ENCODE measurements around the gene FLT4. TPM values are rescaled to one million over a fixed set of nuclear protein-coding genes. Genes with fewer than 3 reads are reported as not detected.

The FLT4 gene
- total RNA-seq, 1 donor from 2014 or later = not detected

GRCh38 chr5:180611140-180611850 lies 38.1 kb downstream of the FLT4 start:
- H3K9me3 Mint-ChIP-seq = no peaks in the 10 kb centered on the region
- POLR2A ChIA-PET = no interaction called here
- DNase-seq (no peak), ATAC-seq (ENCODE audit: low read depth) (no peak)
- CTCF ChIA-PET = no interaction called here
- no peaks in the 10 kb centered on the region for H3K4me1 Mint-ChIP-seq
- TF ChIP-seq, protein P1, sequence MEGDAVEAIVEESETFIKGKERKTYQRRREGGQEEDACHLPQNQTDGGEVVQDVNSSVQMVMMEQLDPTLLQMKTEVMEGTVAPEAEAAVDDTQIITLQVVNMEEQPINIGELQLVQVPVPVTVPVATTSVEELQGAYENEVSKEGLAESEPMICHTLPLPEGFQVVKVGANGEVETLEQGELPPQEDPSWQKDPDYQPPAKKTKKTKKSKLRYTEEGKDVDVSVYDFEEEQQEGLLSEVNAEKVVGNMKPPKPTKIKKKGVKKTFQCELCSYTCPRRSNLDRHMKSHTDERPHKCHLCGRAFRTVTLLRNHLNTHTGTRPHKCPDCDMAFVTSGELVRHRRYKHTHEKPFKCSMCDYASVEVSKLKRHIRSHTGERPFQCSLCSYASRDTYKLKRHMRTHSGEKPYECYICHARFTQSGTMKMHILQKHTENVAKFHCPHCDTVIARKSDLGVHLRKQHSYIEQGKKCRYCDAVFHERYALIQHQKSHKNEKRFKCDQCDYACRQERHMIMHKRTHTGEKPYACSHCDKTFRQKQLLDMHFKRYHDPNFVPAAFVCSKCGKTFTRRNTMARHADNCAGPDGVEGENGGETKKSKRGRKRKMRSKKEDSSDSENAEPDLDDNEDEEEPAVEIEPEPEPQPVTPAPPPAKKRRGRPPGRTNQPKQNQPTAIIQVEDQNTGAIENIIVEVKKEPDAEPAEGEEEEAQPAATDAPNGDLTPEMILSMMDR (IDR thresholded peaks at IDR 0.05) = no peak
- no peaks in the 10 kb centered on the region for H3K27me3 Mint-ChIP-seq
- intact Hi-C loops (cut with micrococcal nuclease) = no loop called here
- no peak overlapping the region for H3K4me3 Mint-ChIP-seq
- no peak overlapping the region for H3K27ac Mint-ChIP-seq
- H3K36me3 Mint-ChIP-seq (ENCODE audit: low read depth) = no peaks in the 10 kb centered on the region

DNA sequence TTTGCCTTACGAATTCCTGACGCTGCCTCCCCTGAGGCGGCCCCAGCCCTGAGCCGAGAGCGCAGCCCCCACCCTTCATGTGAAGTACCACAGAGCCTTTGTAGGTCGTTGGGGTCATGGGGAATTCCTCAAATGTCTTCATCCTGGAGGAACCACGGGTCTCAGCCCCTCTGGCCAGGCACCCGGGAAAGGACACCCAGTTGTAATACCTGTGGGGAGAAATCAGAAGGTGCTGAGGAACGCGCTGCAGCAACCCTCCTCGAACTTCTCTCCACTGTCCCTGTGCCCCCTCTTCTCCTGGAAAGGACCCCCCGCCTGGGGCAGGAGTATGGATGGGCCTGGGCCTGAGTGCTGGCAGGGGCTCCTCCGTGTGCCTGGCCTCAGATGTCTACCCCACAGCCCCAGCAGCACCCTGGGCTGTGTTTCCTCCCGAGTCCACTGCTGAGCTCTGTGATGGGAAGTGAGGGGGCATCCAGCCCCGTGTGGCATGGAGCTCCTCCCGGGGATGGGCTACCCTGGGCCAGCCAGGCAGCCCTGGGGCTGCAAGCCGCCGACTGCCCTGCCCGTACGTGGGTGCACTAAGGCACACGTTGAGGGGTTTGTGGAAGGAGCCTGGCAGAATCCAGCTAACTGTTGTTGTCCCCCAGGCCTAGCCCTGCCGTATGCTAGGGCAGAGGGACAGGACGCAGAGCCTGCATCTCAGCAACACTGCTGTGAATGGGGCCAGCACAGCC lies 39.4 kb downstream of the FLT4 start:
- Mint-ChIP-seq H3K27ac (no peak overlapping the region), H3K9me3 (no peaks in the 10 kb centered on the region), H3K4me3 (no peak overlapping the region), H3K36me3 (ENCODE audit: low read depth) (no peaks in the 10 kb centered on the region), H3K4me1 (no peaks in the 10 kb centered on the region), H3K27me3 (no peaks in the 10 kb centered on the region)
- CTCF ChIA-PET = no interaction called here
- TF ChIP-seq, protein P1 (IDR thresholded peaks at IDR 0.05) = no peak
- DNase-seq (no peak), ATAC-seq (ENCODE audit: low read depth) (no peak)
- POLR2A ChIA-PET = no interaction called here
- intact Hi-C loops (cut with micrococcal nuclease) = no loop called here

DNA sequence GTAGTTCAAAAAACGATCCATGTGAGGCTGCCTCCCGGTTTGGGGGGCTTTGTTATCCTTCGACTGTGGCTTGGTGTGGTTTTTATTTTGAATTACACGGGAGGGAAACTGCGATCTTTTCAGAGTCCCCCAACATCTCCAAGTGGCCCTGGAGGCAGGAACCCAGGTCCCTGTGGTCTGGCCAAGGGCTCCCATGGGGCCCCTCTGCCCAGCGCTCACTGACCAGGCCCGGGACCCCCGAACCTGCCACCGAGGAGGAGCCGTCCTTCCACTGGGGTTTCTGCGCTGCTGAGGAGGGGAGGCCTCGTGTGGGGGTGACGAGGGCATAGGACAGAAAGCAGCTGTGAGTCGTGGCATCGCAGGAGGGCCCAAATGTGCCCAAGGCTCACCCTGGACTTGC lies 40.0 kb downstream of the FLT4 start:
- DNase-seq = no peak
- Mint-ChIP-seq H3K9me3 (no peaks in the 10 kb centered on the region), H3K4me1 (no peaks in the 10 kb centered on the region), H3K27me3 (no peaks in the 10 kb centered on the region), H3K36me3 (ENCODE audit: low read depth) (no peaks in the 10 kb centered on the region), H3K27ac (no peak overlapping the region), H3K4me3 (no peak overlapping the region)
- POLR2A ChIA-PET = no interaction called here
- TF ChIP-seq, protein P1 (IDR thresholded peaks at IDR 0.05) = no peak
- intact Hi-C loops (cut with micrococcal nuclease) = no loop called here
- CTCF ChIA-PET = no interaction called here
- no peak for ATAC-seq (ENCODE audit: low read depth)

GRCh38 chr5:180608572-180609310 lies 40.7 kb downstream of the FLT4 start:
- intact Hi-C loops (cut with micrococcal nuclease) = no loop called here

More at GRCh38 chr5:180608572-180609310, 40.7 kb downstream of the FLT4 start:
- Mint-ChIP-seq H3K27ac (no peak overlapping the region), H3K4me1 (no peaks in the 10 kb centered on the region), H3K9me3 (no peaks in the 10 kb centered on the region), H3K4me3 (no peak overlapping the region), H3K36me3 (ENCODE audit: low read depth) (no peaks in the 10 kb centered on the region), H3K27me3 (no peaks in the 10 kb centered on the region)
- ATAC-seq (ENCODE audit: low read depth) (no peak), DNase-seq (no peak)
- CTCF ChIA-PET = no interaction called here
- TF ChIP-seq, protein P1 (IDR thresholded peaks at IDR 0.05) = no peak
- POLR2A ChIA-PET = no interaction called here
